ENCODE results near the gene UNC93B1.

- no peak for TF ChIP-seq CTCF (IDR thresholded peaks at IDR 0.05 in 8 of 11, conservative IDR thresholded peaks at IDR 0.05 in 3 of 11)
- no peak for TF ChIP-seq POLR2AphosphoS5 (IDR thresholded peaks at IDR 0.05)
- no peak for TF ChIP-seq POLR2A (IDR thresholded peaks at IDR 0.05)
Observed at GRCh38 chr11:67983951-67984350, 19.9 kb downstream of the UNC93B1 start.
